ENCODE data around the gene PANX1. TPM values are rescaled to one million over a fixed set of nuclear protein-coding genes. Genes with fewer than 3 reads are reported as not detected.

PANX1 gene
- total RNA-seq, 1 experiment from 2014 or later = 39.0 TPM

DNA sequence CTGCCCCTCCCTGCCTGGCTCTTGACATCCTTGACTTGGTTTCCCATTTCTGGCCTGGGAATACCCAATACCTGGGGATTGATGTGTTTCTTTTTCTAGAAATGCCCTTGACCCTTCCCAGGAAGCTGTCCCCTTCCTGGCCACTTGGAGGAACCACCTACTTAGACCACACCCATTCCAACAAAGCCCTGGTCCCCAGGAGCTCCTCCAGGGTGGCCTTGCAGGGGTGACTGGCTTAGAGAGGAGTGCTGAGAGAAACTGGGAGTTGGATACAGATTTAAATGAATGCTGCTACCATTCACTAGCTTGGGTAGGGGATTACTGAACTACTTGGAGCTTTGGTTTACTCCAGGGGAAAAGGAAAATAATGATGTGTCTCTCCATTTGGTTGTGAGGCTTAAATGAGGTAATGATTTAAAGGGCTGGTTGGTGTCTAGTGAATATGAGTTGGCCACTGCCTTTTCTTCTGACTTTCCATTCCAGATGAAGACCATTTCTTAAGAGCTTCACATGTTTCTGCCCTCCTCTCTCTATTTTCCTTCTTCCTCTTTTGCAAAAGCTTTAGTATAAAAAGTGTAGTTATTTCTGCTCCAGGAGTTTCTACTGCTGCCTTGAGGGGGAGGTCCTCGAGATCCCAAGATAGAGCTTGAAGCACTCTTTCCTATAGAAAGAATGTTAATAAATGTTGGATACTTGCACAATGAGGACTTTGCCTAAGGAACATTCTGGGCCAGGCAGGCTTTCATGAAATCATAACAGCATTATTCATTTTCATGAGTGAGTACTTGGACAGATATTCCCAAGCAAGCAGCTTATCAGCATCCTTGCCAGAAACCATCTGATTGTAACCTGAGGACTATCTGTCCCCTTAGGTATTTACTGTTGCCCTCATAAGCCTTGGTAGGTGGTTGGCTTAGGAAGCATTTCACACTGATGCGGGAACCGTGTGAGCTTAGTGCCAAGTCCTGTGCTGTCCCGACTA, 22.4 kb downstream of the PANX1 start:
- H3K9me3 ChIP-seq (ENCODE audit: low read depth, low read length, poor library complexity, severe bottlenecking) = no peaks in the 10 kb centered on the region
- H3K4me1 ChIP-seq (ENCODE audit: insufficient read depth, low read length, poor library complexity, severe bottlenecking) = peaks cover 11% of the 10 kb centered on the region
- H3K27ac ChIP-seq (ENCODE audit: low read depth, low read length, poor library complexity, severe bottlenecking) = no peak overlapping the region
- CTCF ChIA-PET = no interaction called here
- DNase-seq (ENCODE audit: low spot score) = no peak
- H3K4me3 ChIP-seq (ENCODE audit: low read depth, low read length, poor library complexity, severe bottlenecking) = no peak overlapping the region
- no peaks in the 10 kb centered on the region for H3K27me3 ChIP-seq (replicated peaks; ENCODE audit: insufficient read depth, low read depth, low read length, poor library complexity)
- H3K36me3 ChIP-seq (ENCODE audit: insufficient read depth, low read length, poor library complexity, severe bottlenecking) = no peaks in the 10 kb centered on the region
- BruUV-seq (replicated peaks) = no TSS peak
- TF ChIP-seq EZH2 (IDR thresholded peaks at IDR 0.05; ENCODE audit: borderline replicate concordance, low read depth, low read length, poor library complexity, severe bottlenecking) = no peak
- TF ChIP-seq, protein P1, sequence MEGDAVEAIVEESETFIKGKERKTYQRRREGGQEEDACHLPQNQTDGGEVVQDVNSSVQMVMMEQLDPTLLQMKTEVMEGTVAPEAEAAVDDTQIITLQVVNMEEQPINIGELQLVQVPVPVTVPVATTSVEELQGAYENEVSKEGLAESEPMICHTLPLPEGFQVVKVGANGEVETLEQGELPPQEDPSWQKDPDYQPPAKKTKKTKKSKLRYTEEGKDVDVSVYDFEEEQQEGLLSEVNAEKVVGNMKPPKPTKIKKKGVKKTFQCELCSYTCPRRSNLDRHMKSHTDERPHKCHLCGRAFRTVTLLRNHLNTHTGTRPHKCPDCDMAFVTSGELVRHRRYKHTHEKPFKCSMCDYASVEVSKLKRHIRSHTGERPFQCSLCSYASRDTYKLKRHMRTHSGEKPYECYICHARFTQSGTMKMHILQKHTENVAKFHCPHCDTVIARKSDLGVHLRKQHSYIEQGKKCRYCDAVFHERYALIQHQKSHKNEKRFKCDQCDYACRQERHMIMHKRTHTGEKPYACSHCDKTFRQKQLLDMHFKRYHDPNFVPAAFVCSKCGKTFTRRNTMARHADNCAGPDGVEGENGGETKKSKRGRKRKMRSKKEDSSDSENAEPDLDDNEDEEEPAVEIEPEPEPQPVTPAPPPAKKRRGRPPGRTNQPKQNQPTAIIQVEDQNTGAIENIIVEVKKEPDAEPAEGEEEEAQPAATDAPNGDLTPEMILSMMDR (conservative IDR thresholded peaks at IDR 0.05; ENCODE audit: low read depth, low read length) = no peak
- POLR2A ChIA-PET (ENCODE audit: low non-redundant PET) = no interaction called here
- intact Hi-C loops (cut with micrococcal nuclease; ENCODE audit: unreplicated experiment) = no loop called here

DNA sequence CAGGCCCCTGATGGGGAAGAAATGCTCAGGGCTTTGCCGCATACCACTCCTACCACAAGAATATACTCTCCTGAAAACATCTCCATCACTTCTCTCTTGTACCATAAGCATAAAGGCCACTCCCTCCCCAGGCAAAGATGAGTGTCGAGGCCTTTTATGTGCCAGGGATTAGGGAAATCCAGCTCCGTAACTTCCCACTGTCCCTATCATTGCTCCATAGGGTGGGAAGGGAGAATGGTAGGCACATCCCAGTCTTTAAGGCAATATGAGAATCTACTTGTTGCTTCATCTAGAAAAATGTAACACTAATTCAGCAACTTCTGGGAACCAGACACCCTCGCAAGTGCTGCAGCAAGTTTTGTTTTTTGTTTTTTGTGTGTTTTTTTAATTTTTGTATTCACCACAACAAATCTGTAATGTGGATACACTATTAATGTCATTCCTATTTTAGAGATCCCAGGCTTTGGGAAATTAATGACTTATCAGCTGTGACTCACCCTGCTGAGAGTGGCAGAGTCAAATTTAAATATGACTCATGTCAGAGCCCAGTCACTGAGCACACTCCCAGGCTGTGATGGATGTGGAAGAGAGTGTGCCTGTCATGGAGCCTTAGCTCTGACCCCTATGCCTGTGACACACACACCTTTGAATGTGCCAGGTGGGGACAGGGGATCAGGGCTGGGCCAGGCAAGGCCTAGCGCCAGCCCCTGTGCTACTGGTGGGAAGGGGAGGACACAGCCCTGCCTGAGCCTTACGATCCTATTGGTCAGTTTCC, 23.4 kb downstream of the PANX1 start:
- Histone ChIP-seq H3K9me3 (ENCODE audit: low read depth, low read length, poor library complexity, severe bottlenecking) (no peaks in the 10 kb centered on the region), H3K4me3 (ENCODE audit: low read depth, low read length, poor library complexity, severe bottlenecking) (no peak overlapping the region), H3K36me3 (ENCODE audit: insufficient read depth, low read length, poor library complexity, severe bottlenecking) (no peaks in the 10 kb centered on the region), H3K27me3 (replicated peaks; ENCODE audit: insufficient read depth, low read depth, low read length, poor library complexity) (no peaks in the 10 kb centered on the region), H3K4me1 (ENCODE audit: insufficient read depth, low read length, poor library complexity, severe bottlenecking) (peaks cover 11% of the 10 kb centered on the region), H3K27ac (ENCODE audit: low read depth, low read length, poor library complexity, severe bottlenecking) (no peak overlapping the region)
- BruUV-seq (replicated peaks) = no TSS peak
- ChIA-PET POLR2A (ENCODE audit: low non-redundant PET) (interaction anchor here (0.7 kb wide), 1 partner anchor 12 kb away, joined by 3 read pairs; no protein-coding TSS in a partner anchor), CTCF (no interaction called here)
- TF ChIP-seq EZH2 (IDR thresholded peaks at IDR 0.05; ENCODE audit: borderline replicate concordance, low read depth, low read length, poor library complexity, severe bottlenecking) = no peak
- TF ChIP-seq, protein P1 (conservative IDR thresholded peaks at IDR 0.05; ENCODE audit: low read depth, low read length) = no peak
- intact Hi-C loops (cut with micrococcal nuclease; ENCODE audit: unreplicated experiment) = no loop called here
- peak; percentile 76 for DNase-seq (ENCODE audit: low spot score)

DNA sequence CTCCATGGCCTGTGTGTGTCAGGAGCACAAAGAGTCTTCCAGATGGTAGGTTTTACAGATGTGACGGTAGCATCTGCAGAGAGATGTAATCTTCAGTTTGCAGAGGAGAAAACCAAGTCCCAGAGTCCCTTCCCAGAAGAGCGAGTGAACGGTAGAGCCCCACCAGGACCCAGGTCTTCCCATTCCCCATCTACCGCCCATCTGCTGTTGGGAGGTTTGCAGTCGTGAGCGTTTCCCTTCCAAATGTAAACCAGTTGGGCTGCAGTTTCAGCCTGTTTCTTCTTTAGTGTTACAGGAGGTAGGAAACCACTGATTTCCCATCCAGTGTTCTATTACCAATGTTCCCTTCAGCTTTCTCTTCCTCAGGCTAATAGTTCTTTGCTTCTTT, 24.0 kb downstream of the PANX1 start:
- H3K27ac ChIP-seq (ENCODE audit: low read depth, low read length, poor library complexity, severe bottlenecking) = no peak overlapping the region
- H3K4me1 ChIP-seq (ENCODE audit: insufficient read depth, low read length, poor library complexity, severe bottlenecking) = peaks cover 11% of the 10 kb centered on the region
- H3K4me3 ChIP-seq (ENCODE audit: low read depth, low read length, poor library complexity, severe bottlenecking) = no peak overlapping the region
- H3K27me3 ChIP-seq (replicated peaks; ENCODE audit: insufficient read depth, low read depth, low read length, poor library complexity) = no peaks in the 10 kb centered on the region
- ChIA-PET POLR2A (ENCODE audit: low non-redundant PET) (interaction anchor here (0.7 kb wide), 1 partner anchor 11 kb away, joined by 3 read pairs; no protein-coding TSS in a partner anchor), CTCF (no interaction called here)
- DNase-seq (ENCODE audit: low spot score) = no peak
- no peaks in the 10 kb centered on the region for H3K9me3 ChIP-seq (ENCODE audit: low read depth, low read length, poor library complexity, severe bottlenecking)
- no peaks in the 10 kb centered on the region for H3K36me3 ChIP-seq (ENCODE audit: insufficient read depth, low read length, poor library complexity, severe bottlenecking)
- intact Hi-C loops (cut with micrococcal nuclease; ENCODE audit: unreplicated experiment) = no loop called here
- no peak for TF ChIP-seq EZH2 (IDR thresholded peaks at IDR 0.05; ENCODE audit: borderline replicate concordance, low read depth, low read length, poor library complexity, severe bottlenecking)
- TF ChIP-seq, protein P1 (conservative IDR thresholded peaks at IDR 0.05; ENCODE audit: low read depth, low read length) = no peak
- no TSS peak for BruUV-seq (replicated peaks)

All from A673 (cell line).